ENCODE results near the gene IL21R. TPM values are rescaled to one million over a fixed set of nuclear protein-coding genes. Genes with fewer than 3 reads are reported as not detected.

The IL21R gene
- total RNA-seq, 1 donor from 2014 or later = 0.98 TPM

DNA sequence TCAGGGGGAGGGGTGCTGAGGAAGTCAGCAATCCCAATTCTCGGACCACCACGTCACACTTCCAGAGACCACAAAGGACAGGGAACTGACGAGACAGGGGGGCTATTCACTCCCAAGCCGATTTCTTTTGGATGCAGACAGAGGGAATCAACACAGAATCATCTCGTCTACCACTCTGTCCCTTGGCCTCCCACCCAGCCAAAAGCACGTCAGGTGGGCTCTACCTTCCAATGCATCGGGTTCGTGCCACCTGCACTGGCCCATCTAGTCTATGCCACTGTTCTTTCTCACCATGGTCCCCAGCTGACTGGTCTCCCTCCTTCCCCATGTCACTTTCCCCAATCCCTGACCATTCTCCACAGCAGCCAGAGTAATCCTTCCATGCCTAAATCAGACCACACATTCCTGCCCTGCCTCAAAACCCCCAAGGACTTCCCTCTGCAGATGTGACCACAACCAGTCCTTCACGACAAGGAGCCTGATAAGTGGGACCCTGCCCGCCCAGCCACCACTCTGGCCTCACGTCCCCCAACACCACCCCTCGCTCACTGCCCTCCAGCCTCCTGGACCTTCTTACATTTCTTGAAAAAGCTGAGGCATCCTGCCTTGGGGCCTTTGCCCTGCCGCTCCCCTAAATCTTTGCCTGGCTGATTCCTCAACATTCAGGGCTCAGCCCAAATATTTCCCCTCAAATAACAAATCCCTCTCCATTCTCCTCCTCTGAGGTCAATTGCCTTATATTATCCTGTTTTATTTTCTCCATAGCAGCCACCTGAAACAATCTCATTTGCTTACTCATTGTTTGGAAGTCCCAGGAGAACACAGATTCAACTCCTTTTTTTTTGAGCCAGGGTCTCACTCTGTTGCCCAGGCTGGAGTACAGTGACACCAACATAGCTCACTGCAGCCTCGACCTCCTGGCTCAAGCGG is 70.4 kb downstream of the IL21R start:
- no peak for DNase-seq (ENCODE audit: extremely low spot score in 2 of 2)
- intact Hi-C loops (cut with DNase I) = no loop called here
- Histone ChIP-seq H3K36me3 (peaks cover 4 to 94% of the 10 kb centered on the region in 2 donors), H3K4me1 (no peaks in the 10 kb centered on the region), H3K9me3 (no peaks in the 10 kb centered on the region), H3K27me3 (no peaks in the 10 kb centered on the region), H3K4me3 (no peak overlapping the region), H3K27ac (no peak overlapping the region)
- TF ChIP-seq POLR2A (IDR thresholded peaks at IDR 0.05) (no peak), POLR2AphosphoS5 (IDR thresholded peaks at IDR 0.05; ENCODE audit: insufficient read depth in 1 of 2, low read depth in 1 of 2) (no peak)
- TF ChIP-seq, protein P1, sequence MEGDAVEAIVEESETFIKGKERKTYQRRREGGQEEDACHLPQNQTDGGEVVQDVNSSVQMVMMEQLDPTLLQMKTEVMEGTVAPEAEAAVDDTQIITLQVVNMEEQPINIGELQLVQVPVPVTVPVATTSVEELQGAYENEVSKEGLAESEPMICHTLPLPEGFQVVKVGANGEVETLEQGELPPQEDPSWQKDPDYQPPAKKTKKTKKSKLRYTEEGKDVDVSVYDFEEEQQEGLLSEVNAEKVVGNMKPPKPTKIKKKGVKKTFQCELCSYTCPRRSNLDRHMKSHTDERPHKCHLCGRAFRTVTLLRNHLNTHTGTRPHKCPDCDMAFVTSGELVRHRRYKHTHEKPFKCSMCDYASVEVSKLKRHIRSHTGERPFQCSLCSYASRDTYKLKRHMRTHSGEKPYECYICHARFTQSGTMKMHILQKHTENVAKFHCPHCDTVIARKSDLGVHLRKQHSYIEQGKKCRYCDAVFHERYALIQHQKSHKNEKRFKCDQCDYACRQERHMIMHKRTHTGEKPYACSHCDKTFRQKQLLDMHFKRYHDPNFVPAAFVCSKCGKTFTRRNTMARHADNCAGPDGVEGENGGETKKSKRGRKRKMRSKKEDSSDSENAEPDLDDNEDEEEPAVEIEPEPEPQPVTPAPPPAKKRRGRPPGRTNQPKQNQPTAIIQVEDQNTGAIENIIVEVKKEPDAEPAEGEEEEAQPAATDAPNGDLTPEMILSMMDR (IDR thresholded peaks at IDR 0.05) = no peak

DNA sequence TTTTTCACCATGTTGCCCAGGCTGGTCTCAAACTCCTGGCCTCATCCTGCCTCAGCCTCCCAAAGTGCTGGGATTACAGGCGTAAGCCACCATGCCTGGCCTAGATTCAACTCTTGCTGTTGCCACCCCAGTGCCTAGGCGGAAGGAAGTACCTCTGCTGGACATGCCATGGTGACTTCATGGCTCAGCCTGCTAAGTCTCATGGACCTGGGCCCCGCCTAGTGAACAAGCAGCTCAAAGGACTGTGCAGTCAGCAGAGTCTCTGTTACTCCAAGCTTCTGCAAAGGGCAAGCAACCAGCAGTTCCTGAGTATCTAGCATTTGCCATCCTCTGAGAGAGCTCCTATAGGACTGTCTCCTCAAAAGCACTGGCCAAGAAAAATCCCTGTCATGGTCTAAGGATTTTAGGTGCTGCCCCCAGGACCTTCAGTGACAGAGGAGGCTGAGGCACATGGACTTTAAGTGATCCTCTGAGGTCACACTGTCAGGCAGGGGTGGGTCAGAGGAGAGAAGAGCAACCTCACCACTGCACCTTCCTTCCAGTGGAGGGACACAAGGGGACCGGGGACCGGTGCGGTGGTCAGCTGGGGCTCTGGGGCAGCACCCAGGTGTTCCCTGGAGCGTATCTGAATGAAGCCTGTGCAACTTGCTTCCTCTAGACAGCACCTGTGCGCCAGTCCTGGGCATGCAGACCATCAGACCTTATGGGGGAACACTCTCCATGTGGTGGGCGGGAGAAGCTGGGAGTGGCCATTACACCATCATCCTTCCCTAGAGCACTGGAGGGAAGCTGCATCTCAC is 71.3 kb downstream of the IL21R start:
- TF ChIP-seq POLR2AphosphoS5 (IDR thresholded peaks at IDR 0.05; ENCODE audit: insufficient read depth in 1 of 2, low read depth in 1 of 2) (no peak), POLR2A (IDR thresholded peaks at IDR 0.05) (no peak)
- TF ChIP-seq, protein P1 (IDR thresholded peaks at IDR 0.05) = no peak
- Histone ChIP-seq H3K36me3 (peaks cover 4 to 94% of the 10 kb centered on the region in 2 donors), H3K27ac (no peak overlapping the region)

DNA sequence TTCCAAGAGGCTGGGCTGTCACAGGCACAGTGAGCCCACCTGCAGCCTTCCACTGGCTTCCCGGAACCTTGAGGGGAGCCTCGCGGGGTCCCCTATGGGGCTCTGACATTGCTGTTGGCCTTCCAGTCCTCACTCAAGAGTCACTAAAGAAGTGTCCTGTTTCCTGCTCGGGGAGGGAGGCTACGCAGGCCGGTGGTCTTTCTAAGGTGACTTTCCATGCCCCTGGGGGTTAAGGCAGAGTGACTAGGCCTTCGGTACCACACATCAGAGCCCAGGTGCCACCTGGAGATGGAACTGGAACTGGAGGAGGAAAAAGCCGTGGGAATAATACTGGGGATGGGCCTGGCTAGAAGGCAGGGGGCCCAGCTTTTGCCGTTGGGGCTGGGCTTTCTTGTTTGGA is 72.1 kb downstream of the IL21R start:
- intact Hi-C loops (cut with DNase I) = no loop called here

More for the DNA sequence above, 71.3 kb downstream of the IL21R start:
- intact Hi-C loops (cut with DNase I) = no loop called here
- no peak for DNase-seq (ENCODE audit: extremely low spot score in 2 of 2)
- Histone ChIP-seq H3K27me3 (no peaks in the 10 kb centered on the region), H3K4me3 (no peak overlapping the region), H3K9me3 (no peaks in the 10 kb centered on the region), H3K4me1 (no peaks in the 10 kb centered on the region)

DNA sequence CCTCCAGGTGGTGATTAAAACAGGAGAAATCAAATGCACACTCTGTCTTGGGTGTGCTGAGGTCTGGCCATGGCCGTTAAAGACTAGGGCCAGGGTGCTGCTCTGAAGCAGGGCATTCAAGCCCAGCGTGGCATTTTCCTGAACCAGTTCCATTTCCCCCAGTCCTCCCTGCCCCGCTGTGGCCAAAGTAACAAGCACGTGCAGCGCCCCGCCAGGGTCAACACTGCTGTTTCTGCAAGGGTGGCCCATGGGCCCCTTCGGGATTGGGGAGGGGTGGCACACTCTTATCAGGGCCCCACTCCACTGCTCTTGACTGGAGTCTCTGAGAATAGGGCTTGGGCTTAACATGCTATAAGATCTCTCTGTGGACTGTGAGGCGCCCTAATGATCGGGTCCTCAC is 72.9 kb downstream of the IL21R start:
- H3K9me3 ChIP-seq = no peaks in the 10 kb centered on the region
- H3K27me3 ChIP-seq = no peaks in the 10 kb centered on the region
- intact Hi-C loops (cut with DNase I) = no loop called here
- no peak overlapping the region for H3K4me3 ChIP-seq
- H3K27ac ChIP-seq = no peak overlapping the region
- no peaks in the 10 kb centered on the region for H3K4me1 ChIP-seq
- peaks cover 4 to 81% of the 10 kb centered on the region in 2 donors for H3K36me3 ChIP-seq
- no peak for DNase-seq (ENCODE audit: extremely low spot score in 2 of 2)
- TF ChIP-seq POLR2A (IDR thresholded peaks at IDR 0.05) = no peak
- no peak for TF ChIP-seq POLR2AphosphoS5 (IDR thresholded peaks at IDR 0.05; ENCODE audit: insufficient read depth in 1 of 2, low read depth in 1 of 2)
- TF ChIP-seq, protein P1 (IDR thresholded peaks at IDR 0.05) = no peak

More for the DNA sequence above, 72.1 kb downstream of the IL21R start:
- no peak overlapping the region for H3K27ac ChIP-seq
- no peaks in the 10 kb centered on the region for H3K4me1 ChIP-seq
- H3K4me3 ChIP-seq = no peak overlapping the region
- H3K9me3 ChIP-seq = no peaks in the 10 kb centered on the region
- TF ChIP-seq POLR2AphosphoS5 (IDR thresholded peaks at IDR 0.05; ENCODE audit: insufficient read depth in 1 of 2, low read depth in 1 of 2) = no peak
- TF ChIP-seq, protein P1 (IDR thresholded peaks at IDR 0.05) = no peak
- no peak for TF ChIP-seq POLR2A (IDR thresholded peaks at IDR 0.05)
- H3K36me3 ChIP-seq = peaks cover 4 to 89% of the 10 kb centered on the region in 2 donors
- no peaks in the 10 kb centered on the region for H3K27me3 ChIP-seq
- no peak for DNase-seq (ENCODE audit: extremely low spot score in 2 of 2)

All from vagina (tissue), 2 donors.